Measurements from ENCODE around the gene ZC3H12C. TPM values are rescaled to one million over a fixed set of nuclear protein-coding genes. Genes with fewer than 3 reads are reported as not detected.

ZC3H12C gene
- total and polyA plus RNA-seq, 4 donors = 1.1 to 17.9 (median 9.6) TPM

DNA sequence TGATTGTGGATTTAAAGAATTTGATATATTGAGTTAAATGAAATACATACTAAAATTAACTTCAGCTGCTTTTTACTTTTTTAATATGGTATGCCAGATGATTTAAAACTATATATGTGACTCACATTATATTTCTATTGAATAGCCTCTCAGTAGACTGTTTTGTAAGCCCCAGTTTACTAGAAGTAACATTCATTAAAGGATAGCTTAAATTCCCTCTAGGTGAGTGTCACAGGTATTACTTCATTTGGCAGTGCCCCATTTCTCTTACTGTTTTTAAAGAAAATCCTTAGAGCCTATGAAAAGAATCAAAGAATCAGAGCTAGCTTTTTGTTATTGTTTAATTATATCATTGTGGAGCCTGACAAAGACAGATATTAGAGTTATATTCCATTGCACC, 48.6 kb downstream of the ZC3H12C start:
- Histone ChIP-seq H3K27me3 (ENCODE audit: control insufficient read depth in 1 of 2, insufficient read depth in 2 of 2, low read length in 1 of 2) (no peaks in the 10 kb centered on the region), H3K4me1 (ENCODE audit: control insufficient read depth in 1 of 2, insufficient read depth in 2 of 2, low read length in 2 of 2) (peaks cover 0 to 3% of the 10 kb centered on the region in 2 donors), H3K36me3 (ENCODE audit: control insufficient read depth in 1 of 2, insufficient read depth in 2 of 2, low read length in 1 of 2) (no peaks in the 10 kb centered on the region), H3K9me3 (ENCODE audit: control insufficient read depth, low read length) (no peaks in the 10 kb centered on the region), H3K27ac (ENCODE audit: low read depth in 1 of 2, low read length in 2 of 2) (no peak overlapping the region), H3K4me3 (ENCODE audit: low read length in 2 of 2) (no peak overlapping the region)
- DNase-seq (no peak), ATAC-seq (ENCODE audit: low FRiP score) (no peak)
- intact Hi-C loops (cut with DNase I) = no loop called here

- DNase-seq (no peak), ATAC-seq (ENCODE audit: low FRiP score) (no peak)
- Histone ChIP-seq H3K4me1 (ENCODE audit: control insufficient read depth in 1 of 2, insufficient read depth in 2 of 2, low read length in 2 of 2) (peaks cover 2 to 11% of the 10 kb centered on the region in 2 donors), H3K27me3 (ENCODE audit: control insufficient read depth in 1 of 2, insufficient read depth in 2 of 2, low read length in 1 of 2) (no peaks in the 10 kb centered on the region), H3K9me3 (ENCODE audit: control insufficient read depth, low read length) (no peaks in the 10 kb centered on the region), H3K36me3 (ENCODE audit: control insufficient read depth in 1 of 2, insufficient read depth in 2 of 2, low read length in 1 of 2) (no peaks in the 10 kb centered on the region), H3K4me3 (ENCODE audit: low read length in 2 of 2) (no peak overlapping the region), H3K27ac (ENCODE audit: low read depth in 1 of 2, low read length in 2 of 2) (no peak overlapping the region)
- 14 to 20% methylated on average over 3 of the region's 3 CpGs for WGBS, 2 donors
- intact Hi-C loops (cut with DNase I) = no loop called here
These were observed 54.9 kb downstream of the ZC3H12C start for GRCh38 chr11:110147962-110148709.

DNA sequence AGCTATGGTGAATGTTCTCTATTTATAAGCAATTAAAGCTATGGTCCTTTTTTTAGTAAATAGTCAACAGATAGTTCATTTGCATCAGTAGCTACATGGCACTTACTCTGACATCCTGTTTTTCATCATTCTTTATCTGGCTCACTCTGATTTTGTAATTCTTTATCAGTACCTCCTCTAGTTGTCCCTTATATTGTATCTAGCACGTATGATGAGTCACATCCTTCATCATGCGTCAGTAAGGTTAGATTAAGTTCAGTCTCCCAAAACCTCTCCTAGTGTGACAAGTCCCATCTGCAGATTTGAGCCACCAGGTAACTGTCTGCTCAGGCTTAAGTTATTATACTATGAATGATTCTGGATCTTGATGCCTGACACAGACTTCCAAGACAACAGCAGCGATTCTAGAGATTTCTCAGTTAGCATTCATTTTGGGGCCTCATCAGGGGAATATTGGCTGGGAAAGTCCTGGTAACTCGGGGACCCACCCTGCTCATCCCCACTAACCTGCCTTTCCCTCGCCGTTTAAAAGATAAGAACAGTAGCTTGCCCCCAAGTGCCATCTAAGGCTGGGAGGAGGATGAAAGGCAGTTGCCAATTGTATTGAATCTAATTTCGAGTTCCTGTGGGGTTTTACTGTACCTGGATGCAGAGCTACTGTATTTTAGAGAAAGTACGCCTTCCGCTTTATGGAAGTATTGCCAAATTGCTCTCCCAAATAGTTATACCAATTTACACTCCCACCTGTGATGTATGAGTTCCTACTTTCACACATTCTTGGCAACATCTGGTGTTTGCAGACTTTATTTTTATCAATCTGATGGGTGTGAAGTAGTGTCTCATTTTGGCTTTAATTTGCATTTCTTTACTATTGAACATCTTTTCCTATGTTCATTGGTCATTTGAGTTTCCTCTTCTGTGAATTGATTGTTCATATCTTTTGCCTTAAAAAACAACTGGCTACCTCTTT, 55.9 kb downstream of the ZC3H12C start:
- intact Hi-C loops (cut with DNase I) = no loop called here
- no peak for ATAC-seq (ENCODE audit: low FRiP score)
- Histone ChIP-seq H3K27ac (ENCODE audit: low read depth in 1 of 2, low read length in 2 of 2) (no peak overlapping the region), H3K9me3 (ENCODE audit: control insufficient read depth, low read length) (no peaks in the 10 kb centered on the region), H3K36me3 (ENCODE audit: control insufficient read depth in 1 of 2, insufficient read depth in 2 of 2, low read length in 1 of 2) (no peaks in the 10 kb centered on the region), H3K4me1 (ENCODE audit: control insufficient read depth in 1 of 2, insufficient read depth in 2 of 2, low read length in 2 of 2) (peaks cover 2 to 11% of the 10 kb centered on the region in 2 donors), H3K4me3 (ENCODE audit: low read length in 2 of 2) (no peak overlapping the region), H3K27me3 (ENCODE audit: control insufficient read depth in 1 of 2, insufficient read depth in 2 of 2, low read length in 1 of 2) (no peaks in the 10 kb centered on the region)
- no peak for DNase-seq
- WGBS, 2 donors = 77 to 84% methylated on average over 9 of the region's 9 CpGs

GRCh38 chr11:110152199-110152598, 59.0 kb downstream of the ZC3H12C start:
- Histone ChIP-seq H3K9me3 (ENCODE audit: control insufficient read depth, low read length) (no peaks in the 10 kb centered on the region), H3K4me3 (ENCODE audit: low read length in 2 of 2) (no peak overlapping the region), H3K36me3 (ENCODE audit: control insufficient read depth in 1 of 2, insufficient read depth in 2 of 2, low read length in 1 of 2) (no peaks in the 10 kb centered on the region), H3K27ac (ENCODE audit: low read depth in 1 of 2, low read length in 2 of 2) (no peak overlapping the region), H3K27me3 (ENCODE audit: control insufficient read depth in 1 of 2, insufficient read depth in 2 of 2, low read length in 1 of 2) (no peaks in the 10 kb centered on the region), H3K4me1 (ENCODE audit: control insufficient read depth in 1 of 2, insufficient read depth in 2 of 2, low read length in 2 of 2) (peaks cover 2 to 8% of the 10 kb centered on the region in 2 donors)
- ATAC-seq (ENCODE audit: low FRiP score) = no peak
- intact Hi-C loops (cut with DNase I) = loop anchor here in 1 of 2 donors (10.0 kb wide), 2 partner anchors 57 to 207 kb away; partner anchors contain the start of gene ZC3H12C
- DNase-seq = no peak
- WGBS, 2 donors = 44 to 60% methylated on average over 1 of the region's 1 CpG

- peaks cover 0 to 2% of the 10 kb centered on the region in 2 donors for H3K36me3 ChIP-seq (ENCODE audit: control insufficient read depth in 1 of 2, insufficient read depth in 2 of 2, low read length in 1 of 2)
- H3K4me1 ChIP-seq (ENCODE audit: control insufficient read depth in 1 of 2, insufficient read depth in 2 of 2, low read length in 2 of 2) = peaks cover 2 to 4% of the 10 kb centered on the region in 2 donors
- no peak for ATAC-seq (ENCODE audit: low FRiP score)
- DNase-seq = no peak
- H3K4me3 ChIP-seq (ENCODE audit: low read length in 2 of 2) = no peak overlapping the region
- H3K27me3 ChIP-seq (ENCODE audit: control insufficient read depth in 1 of 2, insufficient read depth in 2 of 2, low read length in 1 of 2) = no peaks in the 10 kb centered on the region
- H3K27ac ChIP-seq (ENCODE audit: low read depth in 1 of 2, low read length in 2 of 2) = no peak overlapping the region
- no peaks in the 10 kb centered on the region for H3K9me3 ChIP-seq (ENCODE audit: control insufficient read depth, low read length)
- intact Hi-C loops (cut with DNase I) = loop anchor here in 1 of 2 donors (10.0 kb wide), 2 partner anchors 59 to 209 kb away; partner anchors contain the start of gene ZC3H12C
These were observed 60.3 kb downstream of the ZC3H12C start for GRCh38 chr11:110153474-110153873.

DNA sequence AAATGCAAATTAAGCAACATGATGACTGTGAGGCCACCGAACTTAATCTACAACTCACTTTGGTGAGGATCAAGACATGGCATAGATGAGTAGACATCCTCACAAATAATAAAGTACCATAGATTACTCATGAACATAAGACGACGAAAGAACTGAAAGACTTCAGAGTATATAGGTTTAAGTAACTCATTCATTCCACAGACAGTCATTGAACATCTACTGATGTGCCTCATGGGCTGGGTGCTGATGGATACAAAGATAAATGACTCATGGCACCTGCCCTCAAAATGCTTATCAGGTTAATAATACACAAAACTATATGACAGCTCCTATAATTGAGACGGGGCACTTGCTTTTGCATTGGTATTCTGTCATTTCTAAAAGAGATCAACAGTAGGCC, 63.3 kb downstream of the ZC3H12C start:
- no peak overlapping the region for H3K27ac ChIP-seq (ENCODE audit: low read depth in 1 of 2, low read length in 2 of 2)
- intact Hi-C loops (cut with DNase I) = loop anchor here in 1 of 2 donors (10.0 kb wide), 2 partner anchors 62 to 212 kb away; partner anchors contain the start of gene ZC3H12C
- H3K27me3 ChIP-seq (ENCODE audit: control insufficient read depth in 1 of 2, insufficient read depth in 2 of 2, low read length in 1 of 2) = no peaks in the 10 kb centered on the region
- no peak overlapping the region for H3K4me3 ChIP-seq (ENCODE audit: low read length in 2 of 2)
- no peak for ATAC-seq (ENCODE audit: low FRiP score)
- H3K4me1 ChIP-seq (ENCODE audit: control insufficient read depth in 1 of 2, insufficient read depth in 2 of 2, low read length in 2 of 2) = no peaks in the 10 kb centered on the region
- 93 to 94% methylated on average over 4 of the region's 4 CpGs for WGBS, 2 donors
- no peak for DNase-seq
- H3K9me3 ChIP-seq (ENCODE audit: control insufficient read depth, low read length) = no peaks in the 10 kb centered on the region
- H3K36me3 ChIP-seq (ENCODE audit: control insufficient read depth in 1 of 2, insufficient read depth in 2 of 2, low read length in 1 of 2) = peaks cover 0 to 3% of the 10 kb centered on the region in 2 donors

DNA sequence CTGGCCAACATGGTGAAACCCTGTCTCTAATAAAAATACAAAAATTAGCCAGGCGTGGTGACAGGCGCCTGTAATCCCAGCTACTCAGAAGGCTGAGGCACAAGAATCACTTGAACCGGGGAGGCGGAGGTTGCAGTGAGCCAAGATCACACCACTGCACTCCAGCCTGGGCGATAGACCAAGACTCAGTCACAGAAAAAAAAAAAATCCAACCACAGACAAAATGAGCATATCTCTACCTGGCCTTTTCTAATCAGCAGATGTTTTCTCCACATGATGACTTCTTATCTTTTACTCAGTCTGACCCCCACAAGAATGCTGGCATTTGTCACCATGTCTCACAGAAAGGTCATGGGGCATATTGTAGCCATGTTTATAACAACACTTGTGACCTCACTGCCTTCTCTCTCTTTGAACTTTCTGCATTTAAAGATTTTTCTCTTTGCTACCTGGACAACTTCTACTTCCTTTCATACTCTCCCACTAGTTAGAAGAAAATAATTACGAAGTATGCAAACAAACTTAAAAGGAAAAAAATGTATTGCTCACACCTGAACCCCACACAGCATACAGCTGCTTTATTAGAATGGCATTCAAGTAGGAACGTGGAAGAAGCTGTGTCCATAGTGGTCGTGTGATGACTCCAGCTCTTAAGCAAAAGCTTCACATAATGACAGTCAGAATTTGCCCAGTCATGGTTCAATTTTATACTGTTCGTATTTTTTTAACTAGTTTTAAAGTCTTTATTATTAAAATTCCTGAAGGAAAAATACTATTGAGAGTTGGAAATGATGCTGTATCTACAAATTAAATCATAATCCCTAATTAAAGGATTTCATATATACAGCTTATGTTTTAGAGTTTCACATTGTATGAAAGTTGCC, 65.4 kb downstream of the ZC3H12C start:
- H3K4me1 ChIP-seq (ENCODE audit: control insufficient read depth in 1 of 2, insufficient read depth in 2 of 2, low read length in 2 of 2) = no peaks in the 10 kb centered on the region
- H3K36me3 ChIP-seq (ENCODE audit: control insufficient read depth in 1 of 2, insufficient read depth in 2 of 2, low read length in 1 of 2) = peaks cover 3% of the 10 kb centered on the region in 2 donors
- no peak overlapping the region for H3K4me3 ChIP-seq (ENCODE audit: low read length in 2 of 2)
- no peak for ATAC-seq (ENCODE audit: low FRiP score)
- H3K27me3 ChIP-seq (ENCODE audit: control insufficient read depth in 1 of 2, insufficient read depth in 2 of 2, low read length in 1 of 2) = no peaks in the 10 kb centered on the region
- DNase-seq = no peak
- intact Hi-C loops (cut with DNase I) = loop anchor here in 1 of 2 donors (10.0 kb wide), 2 partner anchors 64 to 214 kb away; partner anchors contain the start of gene ZC3H12C
- H3K9me3 ChIP-seq (ENCODE audit: control insufficient read depth, low read length) = no peaks in the 10 kb centered on the region
- 78 to 88% methylated on average over 9 of the region's 9 CpGs for WGBS, 2 donors
- H3K27ac ChIP-seq (ENCODE audit: low read depth in 1 of 2, low read length in 2 of 2) = no peak overlapping the region

GRCh38 chr11:110159476-110159875, 66.3 kb downstream of the ZC3H12C start:
- Histone ChIP-seq H3K27ac (ENCODE audit: low read depth in 1 of 2, low read length in 2 of 2) (no peak overlapping the region), H3K4me3 (ENCODE audit: low read length in 2 of 2) (no peak overlapping the region), H3K4me1 (ENCODE audit: control insufficient read depth in 1 of 2, insufficient read depth in 2 of 2, low read length in 2 of 2) (no peaks in the 10 kb centered on the region), H3K9me3 (ENCODE audit: control insufficient read depth, low read length) (no peaks in the 10 kb centered on the region), H3K36me3 (ENCODE audit: control insufficient read depth in 1 of 2, insufficient read depth in 2 of 2, low read length in 1 of 2) (peaks cover 4 to 5% of the 10 kb centered on the region in 2 donors), H3K27me3 (ENCODE audit: control insufficient read depth in 1 of 2, insufficient read depth in 2 of 2, low read length in 1 of 2) (no peaks in the 10 kb centered on the region)
- intact Hi-C loops (cut with DNase I) = loop anchor here in 1 of 2 donors (10.0 kb wide), 2 partner anchors 65 to 215 kb away; partner anchors contain the start of gene ZC3H12C
- 96 to 100% methylated on average over 1 of the region's 1 CpG for WGBS, 2 donors
- ATAC-seq (ENCODE audit: low FRiP score) (no peak), DNase-seq (no peak)

Measured in aorta (tissue), 5 donors.